Limb (tissue), 2 donors: ENCODE measurements around the gene VPS37C.
"Not testable (repeated sequence)": the region's sequence is repeated elsewhere in the genome, so short reads cannot be mapped to it uniquely, and the experiment has no call there.

Source experiments
- DNase-seq, 2 donors: peaks; one replicate each; pipeline ENCODE4 v3.0.0-alpha.2; 2016; ENCODE audit errors: extremely low spot score in 2 of 2

Gene VPS37C

GRCh38 chr11:61102667-61103571, 58.3 kb downstream of the VPS37C start:
- DNase-seq: no peak

GRCh38 chr11:61098778-61099177, 62.4 kb downstream of the VPS37C start:
- no peak for DNase-seq

- not testable (repeated sequence) for DNase-seq
Observed at GRCh38 chr11:61098261-61098660, 63.0 kb downstream of the VPS37C start.

- DNase-seq: no peak
Observed at GRCh38 chr11:61095021-61095420, 66.2 kb downstream of the VPS37C start.

- DNase-seq: not testable (repeated sequence)
Observed at GRCh38 chr11:61094167-61094566, 67.1 kb downstream of the VPS37C start.

- no peak for DNase-seq
Observed at GRCh38 chr11:61092908-61093763, 68.1 kb downstream of the VPS37C start.

- no peak for DNase-seq
Observed at GRCh38 chr11:61092280-61092766, 68.9 kb downstream of the VPS37C start.

GRCh38 chr11:61091373-61092279, 69.6 kb downstream of the VPS37C start:
- no peak for DNase-seq

- DNase-seq: no peak
Observed at GRCh38 chr11:61090982-61091372, 70.2 kb downstream of the VPS37C start.

- DNase-seq: no peak
Observed at GRCh38 chr11:61090521-61090920, 70.7 kb downstream of the VPS37C start.

- no peak for DNase-seq
Observed at GRCh38 chr11:61089806-61090491, 71.3 kb downstream of the VPS37C start.

GRCh38 chr11:61087426-61088119, 73.7 kb downstream of the VPS37C start:
- DNase-seq: no peak

GRCh38 chr11:61083601-61084147, 77.6 kb downstream of the VPS37C start:
- DNase-seq: no peak

GRCh38 chr11:61082931-61083531, 78.2 kb downstream of the VPS37C start:
- no peak for DNase-seq

- DNase-seq: no peak
Observed at GRCh38 chr11:61082062-61082870, 79.0 kb downstream of the VPS37C start.

GRCh38 chr11:61080986-61081590, 80.1 kb downstream of the VPS37C start:
- no peak for DNase-seq

GRCh38 chr11:61080526-61080925, 80.7 kb downstream of the VPS37C start:
- DNase-seq: no peak
